Measurements from ENCODE around the gene TRAPPC12.

TRAPPC12 gene

DNA sequence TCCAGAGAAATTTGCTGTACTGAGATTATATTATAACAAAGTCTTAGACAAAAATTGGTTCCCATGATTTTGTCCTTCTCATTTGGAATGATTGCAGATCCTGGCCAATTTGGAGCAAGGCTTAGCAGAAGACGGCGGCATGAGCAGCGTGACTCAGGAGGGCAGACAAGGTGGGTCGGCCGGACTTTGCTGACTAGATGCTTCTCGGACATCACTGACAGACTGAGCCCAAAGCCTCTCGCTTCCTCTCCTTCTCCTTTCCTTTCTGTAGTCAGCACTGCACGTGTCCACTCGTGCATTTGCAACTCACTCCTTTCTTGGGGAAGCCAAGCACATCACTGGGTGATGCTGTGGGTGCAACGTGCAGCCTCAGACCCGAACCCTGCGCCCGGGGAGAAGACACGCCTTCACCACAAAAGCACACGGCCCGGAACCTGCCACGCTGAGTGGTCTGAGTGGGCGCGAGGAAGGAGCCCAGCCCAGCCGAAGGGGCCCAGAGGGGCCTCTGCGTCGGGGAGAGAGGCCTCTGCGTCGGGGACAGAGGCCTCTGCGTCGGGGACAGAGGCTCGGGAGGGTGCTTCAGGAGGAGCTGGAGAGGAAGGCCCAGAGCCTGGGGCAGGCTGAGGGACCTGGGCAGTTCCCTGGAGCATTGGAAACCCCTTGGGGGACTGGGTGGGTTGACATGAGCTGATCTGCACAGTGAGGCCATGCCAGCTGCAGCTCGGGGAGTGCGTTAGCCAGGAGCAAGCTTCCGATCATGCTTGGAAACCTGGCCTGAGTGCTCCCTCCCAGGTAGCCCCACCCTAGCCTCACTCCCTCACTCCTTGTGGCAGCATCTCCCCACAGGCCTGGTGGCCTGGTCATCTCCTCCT is 78.3 kb downstream of the TRAPPC12 start:
- no peak for DNase-seq

DNA sequence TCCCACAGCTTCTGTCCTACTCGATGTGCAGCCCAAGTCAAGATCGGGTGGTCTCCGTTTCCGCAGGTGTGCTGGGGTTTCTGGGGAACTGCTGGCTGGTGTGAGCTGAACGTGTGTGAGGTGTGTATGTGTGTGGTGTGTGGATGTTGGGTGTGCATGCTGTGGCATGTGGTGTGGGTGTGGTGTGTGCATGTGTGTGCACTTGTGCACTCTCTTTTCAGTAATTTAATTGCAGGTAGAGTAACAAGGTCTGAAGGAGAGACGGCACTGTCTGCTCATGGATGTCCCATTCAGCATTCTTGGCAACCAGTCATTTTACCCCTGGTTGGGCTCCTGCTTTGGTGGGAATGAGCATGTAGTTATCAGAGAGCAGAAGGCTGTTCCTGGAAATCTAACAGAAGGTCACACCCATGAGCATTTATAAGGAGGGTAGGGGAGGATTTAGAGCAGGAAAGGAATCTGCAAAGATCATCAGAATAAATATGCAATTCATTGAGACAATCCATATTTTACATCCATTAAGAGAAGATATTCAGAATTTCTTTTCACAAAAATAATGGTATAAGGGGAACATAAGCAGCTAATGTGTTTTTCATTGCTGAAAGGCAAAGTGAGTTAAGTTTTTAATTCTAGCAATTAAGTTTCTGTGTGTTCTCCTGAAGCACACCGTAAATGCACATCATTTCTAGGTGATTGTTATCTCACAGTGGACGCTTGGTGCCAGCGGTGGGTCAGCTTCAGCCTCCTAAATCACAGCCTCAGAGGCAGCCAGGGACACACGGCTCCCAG is 79.1 kb downstream of the TRAPPC12 start:
- DNase-seq = no peak

DNA sequence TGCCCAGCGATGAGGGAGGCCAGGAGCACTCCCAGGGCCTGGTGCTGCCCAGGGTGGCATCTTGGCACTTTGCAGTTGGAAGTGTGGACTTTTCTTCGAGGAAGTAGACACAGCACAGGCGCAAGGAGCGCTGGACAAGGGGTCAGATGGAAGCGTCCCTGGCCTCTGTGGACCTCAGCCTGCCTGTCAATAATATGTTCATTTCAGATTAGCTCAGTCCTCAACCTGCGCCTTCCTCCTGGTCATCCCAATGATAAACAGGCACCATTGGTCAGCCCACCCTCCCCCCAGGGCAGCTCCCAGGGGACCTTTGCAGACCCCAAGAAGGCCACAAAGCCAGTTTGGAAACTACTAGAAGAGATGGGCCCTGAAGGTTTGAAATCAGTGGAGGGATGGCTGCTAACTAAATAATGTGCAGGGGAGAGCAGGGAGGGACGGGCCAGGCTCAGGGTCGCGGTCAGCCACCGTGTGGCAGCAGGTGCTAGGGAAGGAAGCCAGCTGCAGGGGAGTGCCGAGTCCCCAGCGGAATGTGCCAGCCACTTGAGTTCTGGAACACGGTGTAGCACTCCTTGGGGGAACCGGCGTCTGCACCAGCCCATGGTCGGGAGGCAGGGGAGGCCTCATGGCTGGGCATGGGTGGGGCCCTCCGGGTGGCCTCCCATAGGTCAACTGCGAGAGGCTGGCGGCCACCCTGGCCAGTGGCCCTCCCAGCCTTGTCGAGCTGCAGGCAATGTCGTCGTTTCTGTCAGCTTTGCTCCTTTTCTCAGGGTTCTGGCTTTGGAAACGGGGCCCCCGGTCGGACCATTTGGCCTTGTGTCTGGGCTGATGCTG is 79.9 kb downstream of the TRAPPC12 start:
- no peak for DNase-seq

DNA sequence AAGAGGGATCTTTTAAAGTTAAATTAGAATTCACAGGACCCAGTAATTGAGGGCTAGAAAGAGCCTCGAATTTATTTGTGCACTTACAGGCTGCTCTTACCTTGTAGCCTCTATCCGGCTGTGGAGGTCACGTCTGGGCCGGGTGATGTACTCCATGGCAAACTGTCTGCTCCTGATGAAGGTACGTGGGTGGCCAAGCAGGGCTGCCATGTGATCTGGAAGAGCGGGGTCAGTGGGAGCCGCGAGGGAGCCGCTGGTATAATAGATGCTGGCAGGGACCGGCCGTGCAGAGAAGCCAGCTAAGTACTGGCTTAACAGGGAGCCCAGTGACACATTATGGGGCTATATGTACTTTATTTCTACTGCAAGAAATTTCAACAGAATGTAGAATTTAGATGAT is 80.7 kb downstream of the TRAPPC12 start:
- DNase-seq = no peak

DNA sequence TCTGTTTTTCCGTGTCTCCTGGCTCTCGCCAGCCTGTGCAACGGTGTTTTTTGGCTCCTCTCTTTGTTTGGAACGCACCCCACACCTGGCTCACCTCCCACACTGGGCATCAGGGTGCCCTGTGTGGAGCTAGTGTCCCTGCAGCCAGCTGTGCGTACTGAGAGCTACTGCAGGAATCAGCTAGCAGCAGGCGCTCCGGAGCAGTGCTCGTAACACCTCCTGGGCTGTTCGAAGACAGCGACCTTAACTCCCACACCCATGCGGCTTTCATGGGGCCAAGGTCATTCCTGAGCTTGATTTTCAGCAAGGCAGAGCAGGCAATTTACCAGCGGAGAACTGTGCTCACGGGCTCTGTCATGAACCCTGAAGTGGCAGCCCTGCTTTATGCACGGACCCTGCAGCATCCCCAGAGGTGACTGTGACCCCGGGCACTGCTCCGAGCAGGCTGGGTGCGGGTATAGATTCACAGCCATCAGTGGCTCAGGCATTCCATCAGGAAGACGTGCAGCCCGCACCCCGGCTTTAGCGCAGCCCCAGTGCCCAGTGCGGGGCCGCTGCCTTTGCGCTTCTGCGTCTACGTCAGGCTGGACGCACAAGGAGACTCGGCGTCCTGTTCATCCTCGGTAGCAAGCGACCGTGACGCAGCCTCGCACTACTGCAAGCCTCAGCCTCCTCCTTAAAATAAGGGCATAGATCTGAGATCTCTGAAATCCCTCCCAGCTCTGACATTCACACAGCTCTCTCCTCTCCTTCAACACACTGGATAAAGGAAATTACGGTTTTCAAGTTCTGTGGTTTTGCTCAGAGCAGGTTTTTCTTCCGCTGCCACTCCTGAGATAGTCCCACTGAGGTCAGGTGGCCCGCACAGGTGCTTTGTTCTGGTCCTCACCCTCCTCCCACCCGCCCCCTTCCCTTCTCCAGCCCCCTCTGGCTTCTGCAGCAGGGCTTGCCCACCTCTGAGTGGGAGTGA is 81.6 kb downstream of the TRAPPC12 start:
- no peak for DNase-seq

DNA sequence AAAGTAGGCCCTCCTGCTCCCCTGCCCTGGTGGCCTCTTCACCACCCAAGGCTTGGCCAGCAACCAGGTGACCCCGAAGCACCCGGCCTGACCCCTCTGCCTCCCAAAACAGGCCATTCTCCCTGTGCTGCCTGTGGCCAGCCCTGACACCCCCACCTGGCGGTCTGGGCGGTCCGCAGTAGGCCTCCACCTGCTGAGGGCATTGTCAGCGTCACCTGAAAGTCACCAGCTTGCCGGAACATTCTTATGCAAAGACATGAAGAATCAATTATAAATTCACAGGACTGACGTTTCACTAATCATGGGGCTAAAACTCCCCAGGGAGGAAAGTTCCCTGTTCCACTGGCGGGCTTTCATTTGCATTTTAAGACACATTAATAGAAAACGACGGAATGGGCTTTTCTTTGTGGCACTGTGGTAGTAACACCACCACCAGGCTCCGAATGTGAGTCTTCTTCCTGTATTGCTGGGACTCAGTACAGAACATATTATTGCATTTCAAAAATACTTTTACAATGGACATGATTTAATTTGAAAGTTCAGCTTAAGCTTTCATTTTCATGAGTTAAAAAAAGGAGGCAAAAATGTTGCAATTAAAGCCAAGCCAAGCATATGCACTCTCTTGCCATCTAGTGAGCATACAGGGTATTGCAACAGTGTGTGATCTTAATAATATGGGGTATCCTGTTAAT is 82.5 kb downstream of the TRAPPC12 start:
- DNase-seq = peak; percentile 66

DNA sequence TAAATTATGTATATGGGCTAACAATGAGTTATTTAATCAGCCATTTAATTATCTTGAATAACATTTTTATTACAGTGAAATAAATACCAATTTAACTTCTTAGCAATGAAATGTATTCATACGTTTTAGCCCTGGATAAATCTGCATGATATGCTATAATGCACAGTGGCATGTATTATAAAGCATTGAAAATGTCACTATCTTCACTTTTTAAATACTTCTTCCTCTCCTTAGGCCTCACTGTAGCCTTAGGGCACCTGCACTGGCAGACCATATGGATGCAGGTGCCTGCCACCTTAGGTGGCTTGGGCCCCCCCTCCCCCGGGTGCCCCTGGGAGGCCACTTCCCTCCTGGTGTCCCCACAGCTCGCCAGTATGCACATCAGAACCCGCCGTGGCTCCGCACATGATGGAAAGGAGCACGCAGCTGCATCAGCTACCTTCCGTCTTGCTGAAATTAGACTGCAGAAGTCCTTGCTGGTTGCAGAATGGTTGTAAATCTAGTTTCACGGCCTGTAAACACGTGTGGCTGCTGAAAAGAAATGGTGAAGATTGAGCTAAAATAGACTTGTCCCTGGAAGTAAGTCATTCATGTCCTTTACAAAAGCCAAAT is 83.1 kb downstream of the TRAPPC12 start:
- no peak for DNase-seq

DNA sequence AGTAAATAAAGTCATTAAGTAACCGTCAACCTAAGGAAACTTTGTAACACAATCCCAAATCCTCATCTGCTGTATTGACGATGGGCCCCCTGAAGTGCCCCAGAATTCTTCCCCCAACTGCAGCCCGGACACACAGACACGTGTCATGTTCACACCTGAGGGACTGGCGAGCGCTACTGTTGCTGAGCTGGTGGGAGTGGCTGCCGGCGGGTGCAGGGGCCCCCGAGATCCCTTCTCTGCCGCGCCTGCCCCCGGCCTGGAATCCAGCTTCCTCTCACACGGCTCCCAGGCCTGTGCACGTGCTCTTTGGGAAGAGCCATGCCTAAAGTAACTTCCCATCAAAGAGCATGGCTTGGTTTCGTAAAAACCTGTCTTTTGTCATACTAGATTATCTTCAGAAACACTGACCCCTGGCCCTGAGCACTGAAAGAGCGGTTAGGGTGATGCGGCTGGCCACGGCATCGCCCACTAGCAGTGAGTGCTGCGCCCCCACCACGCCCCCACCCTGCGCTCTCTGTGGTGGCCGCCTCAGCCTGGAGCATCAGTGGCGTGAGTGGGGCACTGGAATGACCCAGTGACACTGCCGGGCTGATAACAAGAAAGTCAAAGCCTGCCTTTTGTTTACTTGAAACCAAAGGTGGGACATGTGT is 83.8 kb downstream of the TRAPPC12 start:
- no peak for DNase-seq

DNA sequence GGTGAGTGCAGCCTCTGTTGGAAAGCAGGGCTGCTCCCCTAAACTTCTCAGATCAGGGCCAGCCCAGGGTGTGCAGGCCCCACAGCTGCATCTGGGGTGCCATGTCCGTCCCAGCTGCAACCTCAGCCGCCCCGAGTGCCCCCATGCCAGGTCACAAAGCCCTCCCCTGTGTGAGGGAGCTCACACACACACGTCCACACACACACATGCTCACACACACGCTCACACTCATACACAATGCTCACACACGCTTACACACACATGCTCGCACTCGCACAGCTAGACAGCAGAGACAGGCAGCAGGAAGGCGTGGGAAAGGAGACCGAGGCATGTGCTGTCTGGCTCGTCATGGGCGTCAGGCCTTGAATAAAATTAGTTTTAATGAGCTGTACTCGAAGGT is 84.5 kb downstream of the TRAPPC12 start:
- DNase-seq = no peak

DNA sequence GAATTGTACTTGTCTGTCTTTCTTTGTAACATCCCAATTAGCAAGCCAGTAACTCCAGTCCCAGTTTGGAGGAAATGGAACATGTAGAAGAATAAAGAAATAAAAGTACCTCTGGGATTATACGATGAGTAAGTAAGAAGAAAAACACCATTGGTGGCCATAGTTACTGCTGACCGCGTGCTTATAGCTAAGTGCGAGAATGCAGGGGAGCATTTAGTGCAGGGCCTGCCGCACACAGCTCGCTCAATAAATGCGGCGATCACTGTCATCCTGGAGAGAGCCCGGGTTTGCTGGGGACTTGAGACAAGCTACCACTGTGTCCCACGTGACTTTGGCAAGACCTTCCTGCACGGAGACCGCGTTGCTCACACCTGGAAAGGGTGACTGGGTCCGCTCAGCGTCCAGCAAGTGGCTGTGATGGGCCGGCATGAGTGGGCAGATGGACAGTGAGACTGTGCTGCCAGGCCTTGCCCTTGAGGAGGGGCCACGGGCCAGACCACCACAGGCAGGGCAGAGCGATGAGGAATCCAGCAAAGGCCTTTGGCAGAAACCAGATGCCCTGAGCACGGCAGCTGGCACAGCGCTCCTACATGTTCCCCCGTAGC is 85.0 kb downstream of the TRAPPC12 start:
- DNase-seq = no peak

DNA sequence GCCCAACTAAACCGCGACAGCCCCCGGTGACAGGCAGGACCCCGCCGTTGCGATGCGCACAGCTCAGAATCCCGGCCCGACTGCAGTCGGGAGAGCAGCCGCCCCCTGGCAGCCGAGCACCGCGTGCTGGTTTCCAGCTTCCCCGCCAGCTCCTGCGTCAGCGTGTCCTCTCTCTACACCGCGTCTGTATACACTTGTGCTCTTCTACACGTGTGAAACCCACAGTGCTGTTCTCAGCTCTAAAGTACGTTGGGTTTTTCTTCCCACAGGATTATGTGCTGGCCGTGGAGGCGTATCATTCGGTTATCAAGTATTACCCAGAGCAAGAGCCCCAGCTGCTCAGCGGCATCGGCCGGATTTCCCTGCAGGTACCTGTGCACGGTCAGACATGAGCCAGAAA is 85.8 kb downstream of the TRAPPC12 start:
- no peak for DNase-seq

DNA sequence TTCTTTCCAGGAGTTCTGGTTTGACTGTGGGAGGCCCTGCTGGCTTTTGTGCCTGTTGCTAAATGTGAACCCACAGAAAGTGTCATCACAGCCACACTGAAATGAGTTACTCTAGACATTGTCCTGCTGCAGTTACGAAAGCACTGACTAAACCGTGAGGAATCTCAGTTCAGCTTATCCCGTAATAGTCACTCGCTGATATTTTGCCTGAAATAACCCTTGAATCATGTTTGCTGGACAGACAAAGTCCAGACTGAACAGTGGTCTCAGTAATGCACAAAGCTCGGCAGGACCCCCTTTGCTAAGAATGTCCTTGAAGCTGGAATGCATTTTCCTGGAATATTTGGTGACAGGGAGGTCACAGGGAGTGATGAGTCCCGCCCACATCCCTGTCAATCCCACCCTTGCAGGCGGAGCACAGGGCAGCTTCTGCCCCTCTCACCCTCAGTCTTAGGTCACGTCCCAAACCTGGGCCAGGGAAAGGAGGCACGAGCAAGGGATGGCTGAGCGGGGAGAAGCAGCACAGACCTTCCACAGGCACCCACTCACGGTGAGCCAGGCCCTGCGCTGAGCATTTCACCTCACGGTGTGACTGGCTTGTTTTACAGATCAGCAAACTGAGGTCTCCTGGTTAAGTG is 86.5 kb downstream of the TRAPPC12 start:
- no peak for DNase-seq

DNA sequence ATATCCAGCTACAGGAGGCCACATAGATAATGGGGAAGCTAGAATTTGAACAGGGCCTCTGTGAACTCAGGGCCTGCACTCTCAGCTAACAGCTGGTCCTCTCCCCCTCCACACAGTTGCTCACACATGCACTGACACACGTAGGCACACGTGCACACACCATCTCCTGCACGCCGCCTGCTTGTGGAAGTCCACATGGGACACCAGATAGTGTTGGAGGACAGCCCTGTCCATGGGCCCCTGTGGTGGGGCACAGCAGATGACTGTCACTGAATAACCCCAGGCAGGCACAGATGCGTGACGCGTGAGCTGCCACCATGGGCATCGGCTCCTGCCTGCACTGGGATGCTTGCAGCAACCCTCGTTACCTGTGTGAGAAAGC is 87.0 kb downstream of the TRAPPC12 start:
- DNase-seq = no peak

DNA sequence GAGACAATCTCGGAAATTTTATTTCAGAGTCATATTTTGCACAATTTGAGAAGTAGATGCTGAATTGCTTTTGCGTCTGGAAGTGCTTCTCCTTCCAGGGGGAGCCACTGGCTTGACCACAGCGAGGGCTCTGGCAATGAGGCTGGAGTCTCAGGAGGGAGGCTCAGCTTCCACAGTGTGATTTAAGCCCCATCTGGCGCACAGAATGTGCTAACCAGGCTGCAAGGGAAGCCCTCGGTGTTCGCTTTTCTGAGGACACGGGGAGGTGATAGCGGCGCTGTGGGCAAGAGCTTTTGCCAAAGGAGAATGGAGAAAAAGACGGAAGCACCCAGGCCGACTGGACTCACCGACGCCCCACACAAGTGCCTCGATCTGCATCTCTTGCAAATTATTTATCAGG is 87.5 kb downstream of the TRAPPC12 start:
- no peak for DNase-seq

DNA sequence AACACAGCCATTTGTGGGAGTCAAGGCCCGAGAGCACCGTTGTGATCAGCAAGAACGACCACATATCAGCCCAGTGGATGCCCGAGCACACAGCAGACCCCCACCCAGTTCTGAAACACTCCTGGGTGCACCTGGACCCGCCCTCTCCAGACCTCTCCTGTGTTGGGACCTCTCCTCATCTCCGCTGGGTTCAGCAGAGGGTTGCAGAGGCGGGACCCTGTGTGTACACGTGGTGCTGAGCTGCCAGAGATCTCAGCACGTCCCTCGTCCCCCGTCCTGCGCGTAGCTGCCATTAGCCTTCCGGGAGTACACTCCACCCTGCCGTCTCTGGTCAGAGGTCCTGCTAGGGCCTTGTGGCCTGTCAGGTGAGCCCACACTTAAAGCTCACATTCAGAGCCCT is 88.2 kb downstream of the TRAPPC12 start:
- DNase-seq = no peak

DNA sequence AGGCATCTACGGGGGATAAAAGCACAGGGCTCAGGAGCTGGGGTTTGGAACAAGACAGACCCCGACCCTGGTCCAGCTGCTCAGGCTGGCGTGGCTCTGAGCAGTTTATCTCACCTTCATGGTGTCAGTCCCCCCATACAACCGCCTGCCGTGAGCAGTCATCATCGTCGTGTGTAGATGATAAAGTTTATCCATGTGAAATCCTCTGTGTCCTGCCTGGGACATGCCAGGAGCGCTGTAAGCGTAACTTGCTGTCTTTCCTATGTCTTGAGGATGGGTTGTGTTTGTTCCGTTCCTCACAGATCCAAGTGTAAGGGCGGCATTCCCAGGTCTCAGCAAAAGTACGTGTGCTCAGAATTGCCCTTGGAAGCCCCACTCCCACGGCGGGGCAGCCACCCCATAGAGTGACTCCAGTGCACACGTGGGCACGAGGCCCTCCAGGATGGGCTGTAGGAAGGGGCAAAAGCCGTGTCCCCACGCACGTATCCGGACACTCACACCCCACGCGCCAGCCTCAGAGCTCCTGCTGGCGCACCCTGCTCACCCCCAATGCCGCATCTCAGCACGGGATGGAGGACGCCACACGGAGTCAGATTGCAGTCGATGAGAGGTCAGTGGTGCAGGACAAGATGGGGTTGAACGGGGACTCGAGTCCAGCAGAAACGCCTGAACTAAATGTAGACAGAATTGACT is 88.9 kb downstream of the TRAPPC12 start:
- DNase-seq = no peak

DNA sequence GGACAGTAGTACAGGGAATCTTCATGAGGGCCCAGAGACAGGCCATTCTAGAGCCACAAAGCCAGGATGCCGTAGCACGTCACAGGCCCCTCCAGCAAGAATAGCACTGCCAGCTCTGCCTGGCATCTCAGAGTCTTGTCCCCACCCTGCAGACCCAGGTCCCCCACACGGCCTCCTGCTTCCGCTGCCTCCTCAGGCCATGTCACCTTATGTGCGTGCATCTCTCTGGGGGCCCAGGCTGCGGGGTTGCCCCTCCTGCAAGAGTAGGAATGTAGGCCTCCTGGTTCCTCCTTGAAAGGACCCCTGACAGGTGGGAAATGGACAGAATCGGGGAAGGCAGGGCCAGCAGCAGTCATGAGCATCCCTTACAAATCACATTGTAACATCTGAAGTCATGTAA is 90.0 kb downstream of the TRAPPC12 start:
- no peak for DNase-seq

DNA sequence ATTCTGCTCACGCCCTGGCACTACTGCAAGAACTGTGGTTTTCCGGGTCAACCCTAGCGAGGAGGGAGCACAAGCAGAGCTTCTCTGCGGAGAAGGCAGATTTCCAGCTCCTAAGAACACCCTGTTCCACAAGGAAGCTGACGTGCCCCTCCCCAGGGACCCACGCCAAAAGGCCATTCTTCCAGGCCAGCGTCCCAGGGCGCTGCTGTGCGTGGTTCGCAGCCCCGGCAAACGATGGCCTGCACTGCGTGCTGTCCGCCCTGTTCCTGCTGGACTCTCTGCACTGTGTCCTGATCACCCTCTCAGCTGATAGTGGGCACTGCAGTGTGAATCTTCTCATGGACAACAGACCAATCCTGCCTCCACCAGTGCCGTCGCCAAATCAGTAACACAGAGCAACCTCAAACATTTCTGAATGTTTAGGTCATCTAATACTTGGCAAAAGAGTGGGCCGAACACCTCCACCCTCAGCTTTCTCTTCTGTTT is 90.7 kb downstream of the TRAPPC12 start:
- DNase-seq = no peak
